Measurements from ENCODE around the gene BMPER. TPM values are rescaled to one million over a fixed set of nuclear protein-coding genes. Genes with fewer than 3 reads are reported as not detected.

BMPER gene
- total and polyA plus RNA-seq, 10 of the 15 experiments (the other 5 are each of a cell fraction or from before 2014, with no cell fraction given) = 0.02 to 0.08 TPM; not detected in 8

DNA sequence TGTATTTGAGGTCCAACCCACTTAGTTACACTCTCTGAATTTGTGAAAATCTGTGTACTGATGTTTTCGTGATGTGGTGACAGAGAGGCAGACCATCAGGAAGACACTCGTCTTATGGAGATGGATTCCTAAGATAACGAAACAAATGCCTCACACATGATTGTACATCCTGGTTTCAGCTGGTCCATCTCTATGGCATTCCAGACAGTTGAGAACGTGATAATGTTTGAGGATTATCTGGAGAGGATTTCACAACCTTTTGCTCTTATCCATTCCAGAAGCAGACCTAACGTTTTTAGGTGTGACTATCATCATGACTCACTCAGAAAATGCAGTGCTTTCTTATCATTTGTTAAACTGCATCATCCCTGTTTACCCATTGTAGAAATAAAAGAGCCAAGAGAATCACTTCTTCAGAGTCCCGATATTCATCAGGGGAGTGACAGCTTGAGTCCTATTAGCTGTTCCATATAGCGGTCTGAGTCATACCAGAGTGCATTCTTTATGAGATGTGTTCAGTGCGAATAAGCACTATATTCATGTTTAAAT lies 74.5 kb downstream of the BMPER start:
- no TSS peak for BruUV-seq (replicated peaks)
- Histone ChIP-seq H2AFZ (ENCODE audit: control insufficient read depth, low read depth, low read length) (no peak overlapping the region), H3K27me3 (replicated peaks in 1 of 2; ENCODE audit: control insufficient read depth in 2 of 2, insufficient read depth in 2 of 2, low read length in 1 of 2) (no peaks in the 10 kb centered on the region), H3K4me3 (no peak overlapping the region), H3K79me2 (ENCODE audit: control insufficient read depth, insufficient read depth, low read length) (no peaks in the 10 kb centered on the region), H3K4me2 (ENCODE audit: control insufficient read depth, insufficient read depth) (no peak overlapping the region), H3K36me3 (ENCODE audit: control insufficient read depth in 2 of 2, insufficient read depth in 2 of 2, low read length in 1 of 2) (no peaks in the 10 kb centered on the region), H4K20me1 (ENCODE audit: control insufficient read depth, insufficient read depth) (no peaks in the 10 kb centered on the region), H3K27ac (ENCODE audit: control insufficient read depth, insufficient read depth) (no peak overlapping the region), H3K9me3 (replicated peaks; ENCODE audit: control insufficient read depth, insufficient read depth, low read length) (no peaks in the 10 kb centered on the region), H3K9ac (ENCODE audit: control insufficient read depth, insufficient read depth, low read length) (no peak overlapping the region), H3K4me1 (ENCODE audit: control insufficient read depth, insufficient read depth, low read length) (no peaks in the 10 kb centered on the region)
- intact Hi-C loops (cut with micrococcal nuclease; ENCODE audit: unreplicated experiment) (no loop called here), in situ Hi-C loops (cut with MboI) (no loop called here)
- ChIA-PET SMC1A (ENCODE audit: uncharacterized antibody, unreplicated experiment) (no interaction called here), RAD21 (ENCODE audit: unreplicated experiment) (no interaction called here), CTCF (interaction anchor here (1.2 kb wide), 1 partner anchor 25 kb away, joined by 3 read pairs; no protein-coding TSS in a partner anchor), POLR2A (no interaction called here)
- FAIRE-seq (no peak), ATAC-seq (no peak), DNase-seq (ENCODE audit: low read depth, low spot score) (no peak)
- WGBS (ENCODE audit: insufficient coverage, insufficient replicate concordance, low lambda C conversion rate, missing lambda C conversion rate) = 25% methylated on average over 8 of the region's 8 CpGs
- TF ChIP-seq SMAD1 (IDR thresholded peaks at IDR 0.05; ENCODE audit: low read depth, partially characterized antibody) (no peak), CREM (IDR thresholded peaks at IDR 0.05; ENCODE audit: low read depth) (no peak), NFXL1 (IDR thresholded peaks at IDR 0.05; ENCODE audit: borderline replicate concordance) (no peak), STAT1 (conservative IDR thresholded peaks at IDR 0.05) (no peak), NFYB (IDR thresholded peaks at IDR 0.05; ENCODE audit: insufficient read depth, low read depth, low read length) (no peak), ZNF217 (IDR thresholded peaks at IDR 0.05) (no peak), BHLHE40 (IDR thresholded peaks at IDR 0.05; ENCODE audit: borderline replicate concordance in 1 of 2, low read depth in 2 of 2, low read length in 1 of 2) (no peak), CREB1 (IDR thresholded peaks at IDR 0.05; ENCODE audit: low read depth) (no peak), POLR2A (IDR thresholded peaks at IDR 0.05; ENCODE audit: low read depth, low read length) (no peak), MEF2B (IDR thresholded peaks at IDR 0.05; ENCODE audit: partially characterized antibody, poor library complexity, severe bottlenecking) (no peak), RB1 (IDR thresholded peaks at IDR 0.05; ENCODE audit: borderline replicate concordance) (no peak), ZNF24 (IDR thresholded peaks at IDR 0.05) (no peak), CHD2 (IDR thresholded peaks at IDR 0.05; ENCODE audit: borderline replicate concordance, low read depth, low read length) (no peak), SMAD5 (IDR thresholded peaks at IDR 0.05; ENCODE audit: low read depth) (no peak)
- TF ChIP-seq, protein P1, sequence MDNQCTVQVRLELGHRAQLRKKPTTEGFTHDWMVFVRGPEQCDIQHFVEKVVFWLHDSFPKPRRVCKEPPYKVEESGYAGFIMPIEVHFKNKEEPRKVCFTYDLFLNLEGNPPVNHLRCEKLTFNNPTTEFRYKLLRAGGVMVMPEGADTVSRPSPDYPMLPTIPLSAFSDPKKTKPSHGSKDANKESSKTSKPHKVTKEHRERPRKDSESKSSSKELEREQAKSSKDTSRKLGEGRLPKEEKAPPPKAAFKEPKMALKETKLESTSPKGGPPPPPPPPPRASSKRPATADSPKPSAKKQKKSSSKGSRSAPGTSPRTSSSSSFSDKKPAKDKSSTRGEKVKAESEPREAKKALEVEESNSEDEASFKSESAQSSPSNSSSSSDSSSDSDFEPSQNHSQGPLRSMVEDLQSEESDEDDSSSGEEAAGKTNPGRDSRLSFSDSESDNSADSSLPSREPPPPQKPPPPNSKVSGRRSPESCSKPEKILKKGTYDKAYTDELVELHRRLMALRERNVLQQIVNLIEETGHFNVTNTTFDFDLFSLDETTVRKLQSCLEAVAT (IDR thresholded peaks at IDR 0.05) = no peak
- TF ChIP-seq, protein P2, sequence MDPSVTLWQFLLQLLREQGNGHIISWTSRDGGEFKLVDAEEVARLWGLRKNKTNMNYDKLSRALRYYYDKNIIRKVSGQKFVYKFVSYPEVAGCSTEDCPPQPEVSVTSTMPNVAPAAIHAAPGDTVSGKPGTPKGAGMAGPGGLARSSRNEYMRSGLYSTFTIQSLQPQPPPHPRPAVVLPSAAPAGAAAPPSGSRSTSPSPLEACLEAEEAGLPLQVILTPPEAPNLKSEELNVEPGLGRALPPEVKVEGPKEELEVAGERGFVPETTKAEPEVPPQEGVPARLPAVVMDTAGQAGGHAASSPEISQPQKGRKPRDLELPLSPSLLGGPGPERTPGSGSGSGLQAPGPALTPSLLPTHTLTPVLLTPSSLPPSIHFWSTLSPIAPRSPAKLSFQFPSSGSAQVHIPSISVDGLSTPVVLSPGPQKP (IDR thresholded peaks at IDR 0.05; ENCODE audit: low read depth, low read length) = no peak
- TF ChIP-seq, protein P3, sequence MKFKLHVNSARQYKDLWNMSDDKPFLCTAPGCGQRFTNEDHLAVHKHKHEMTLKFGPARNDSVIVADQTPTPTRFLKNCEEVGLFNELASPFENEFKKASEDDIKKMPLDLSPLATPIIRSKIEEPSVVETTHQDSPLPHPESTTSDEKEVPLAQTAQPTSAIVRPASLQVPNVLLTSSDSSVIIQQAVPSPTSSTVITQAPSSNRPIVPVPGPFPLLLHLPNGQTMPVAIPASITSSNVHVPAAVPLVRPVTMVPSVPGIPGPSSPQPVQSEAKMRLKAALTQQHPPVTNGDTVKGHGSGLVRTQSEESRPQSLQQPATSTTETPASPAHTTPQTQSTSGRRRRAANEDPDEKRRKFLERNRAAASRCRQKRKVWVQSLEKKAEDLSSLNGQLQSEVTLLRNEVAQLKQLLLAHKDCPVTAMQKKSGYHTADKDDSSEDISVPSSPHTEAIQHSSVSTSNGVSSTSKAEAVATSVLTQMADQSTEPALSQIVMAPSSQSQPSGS (IDR thresholded peaks at IDR 0.05; ENCODE audit: low read length) = no peak
